ENCODE measurements around the gene MICAL2. TPM values are rescaled to one million over a fixed set of nuclear protein-coding genes. Genes with fewer than 3 reads are reported as not detected.
A peak's percentile ranks its signal among the peaks of the same experiment; 100 is the strongest.

The MICAL2 gene
- total RNA-seq, 1 donor: 156 TPM

GRCh38 chr11:12099132-12099873, 11.1 kb upstream of the MICAL2 start:
- no peak overlapping the region for H3K4me3 ChIP-seq (ENCODE audit: insufficient read depth, low read length)
- H3K79me2 ChIP-seq (ENCODE audit: insufficient read depth, low read length): no peaks in the 10 kb centered on the region
- H3K9me3 ChIP-seq (ENCODE audit: low read depth, low read length): no peaks in the 10 kb centered on the region
- H3K27ac ChIP-seq (ENCODE audit: low read depth, low read length): no peak overlapping the region
- no peak overlapping the region for H2AFZ ChIP-seq (ENCODE audit: low read length)
- no peak overlapping the region for H3K4me2 ChIP-seq (ENCODE audit: insufficient read depth, low read length)
- H3K4me1 ChIP-seq (ENCODE audit: insufficient read depth, low read length): peaks cover 9% of the 10 kb centered on the region
- no peak for DNase-seq (ENCODE audit: insufficient read length, low spot score, missing footprints)
- H4K20me1 ChIP-seq (ENCODE audit: insufficient read depth, low read length): no peaks in the 10 kb centered on the region
- H3K27me3 ChIP-seq (ENCODE audit: insufficient read depth, low read length): no peaks in the 10 kb centered on the region
- peak; percentile 11 for TF ChIP-seq CTCF (IDR thresholded peaks at IDR 0.05; ENCODE audit: extremely low read depth, low read depth, low read length)
- H3K36me3 ChIP-seq (ENCODE audit: insufficient read depth, low read length): no peaks in the 10 kb centered on the region

- Histone ChIP-seq H3K9me3 (ENCODE audit: low read depth, low read length) (no peaks in the 10 kb centered on the region), H3K4me3 (ENCODE audit: insufficient read depth, low read length) (no peak overlapping the region), H4K20me1 (ENCODE audit: insufficient read depth, low read length) (no peaks in the 10 kb centered on the region), H3K4me1 (ENCODE audit: insufficient read depth, low read length) (peaks cover 9% of the 10 kb centered on the region), H3K79me2 (ENCODE audit: insufficient read depth, low read length) (no peaks in the 10 kb centered on the region), H3K36me3 (ENCODE audit: insufficient read depth, low read length) (no peaks in the 10 kb centered on the region), H3K4me2 (ENCODE audit: insufficient read depth, low read length) (peak overlapping the region; percentile 45), H3K27me3 (ENCODE audit: insufficient read depth, low read length) (no peaks in the 10 kb centered on the region), H2AFZ (ENCODE audit: low read length) (no peak overlapping the region), H3K27ac (ENCODE audit: low read depth, low read length) (no peak overlapping the region)
- DNase-seq (ENCODE audit: insufficient read length, low spot score, missing footprints): no peak
- no peak for TF ChIP-seq CTCF (IDR thresholded peaks at IDR 0.05; ENCODE audit: extremely low read depth, low read depth, low read length)
Observed at GRCh38 chr11:12100429-12100828, 10.0 kb upstream of the MICAL2 start.

- no peak for TF ChIP-seq CTCF (IDR thresholded peaks at IDR 0.05; ENCODE audit: extremely low read depth, low read depth, low read length)
- Histone ChIP-seq H2AFZ (ENCODE audit: low read length) (no peak overlapping the region), H4K20me1 (ENCODE audit: insufficient read depth, low read length) (no peaks in the 10 kb centered on the region)
Observed at GRCh38 chr11:12100841-12101242, 9.5 kb upstream of the MICAL2 start.

GRCh38 chr11:12101318-12101717, 9.1 kb upstream of the MICAL2 start:
- H3K4me2 ChIP-seq (ENCODE audit: insufficient read depth, low read length): no peak overlapping the region
- H4K20me1 ChIP-seq (ENCODE audit: insufficient read depth, low read length): no peaks in the 10 kb centered on the region
- H3K4me3 ChIP-seq (ENCODE audit: insufficient read depth, low read length): no peak overlapping the region
- TF ChIP-seq CTCF (IDR thresholded peaks at IDR 0.05; ENCODE audit: extremely low read depth, low read depth, low read length): no peak
- no peaks in the 10 kb centered on the region for H3K27me3 ChIP-seq (ENCODE audit: insufficient read depth, low read length)
- H3K27ac ChIP-seq (ENCODE audit: low read depth, low read length): no peak overlapping the region
- no peaks in the 10 kb centered on the region for H3K79me2 ChIP-seq (ENCODE audit: insufficient read depth, low read length)
- no peak for DNase-seq (ENCODE audit: insufficient read length, low spot score, missing footprints)
- no peaks in the 10 kb centered on the region for H3K9me3 ChIP-seq (ENCODE audit: low read depth, low read length)
- peaks cover 9% of the 10 kb centered on the region for H3K4me1 ChIP-seq (ENCODE audit: insufficient read depth, low read length)
- no peak overlapping the region for H2AFZ ChIP-seq (ENCODE audit: low read length)
- no peaks in the 10 kb centered on the region for H3K36me3 ChIP-seq (ENCODE audit: insufficient read depth, low read length)

More at GRCh38 chr11:12100841-12101242, 9.5 kb upstream of the MICAL2 start:
- Histone ChIP-seq H3K4me1 (ENCODE audit: insufficient read depth, low read length) (peaks cover 9% of the 10 kb centered on the region), H3K36me3 (ENCODE audit: insufficient read depth, low read length) (no peaks in the 10 kb centered on the region), H3K27me3 (ENCODE audit: insufficient read depth, low read length) (no peaks in the 10 kb centered on the region), H3K4me3 (ENCODE audit: insufficient read depth, low read length) (no peak overlapping the region), H3K4me2 (ENCODE audit: insufficient read depth, low read length) (peak overlapping the region; percentile 45), H3K27ac (ENCODE audit: low read depth, low read length) (no peak overlapping the region), H3K79me2 (ENCODE audit: insufficient read depth, low read length) (no peaks in the 10 kb centered on the region), H3K9me3 (ENCODE audit: low read depth, low read length) (no peaks in the 10 kb centered on the region)
- DNase-seq (ENCODE audit: insufficient read length, low spot score, missing footprints): no peak

All from osteoblast (primary cell).